DOHH2 (cell line): ENCODE measurements around the gene PEPD.

Experiments used
- CTCF ChIP-seq: fragments of 200-600 bp; sonication (generic); IDR thresholded peaks from one replicate; pipeline ENCODE4 v1.5.1; 2014; ENCODE audit warnings: antibody characterized with exemption, mild to moderate bottlenecking, low read depth, low read length; ENCODE audit not compliant: poor library complexity, severe bottlenecking
- EZH2phosphoT487 ChIP-seq: fragments of 200-600 bp; sonication (generic); IDR thresholded peaks from 2 replicates; pipeline ENCODE4 v1.6.1; 2017; ENCODE audit warnings: borderline replicate concordance, mild to moderate bottlenecking, antibody characterized with exemption, low read length, moderate library complexity, mixed read lengths

GRCh38 chr19:33558856-33559255 lies 37.3 kb upstream of the PEPD start:
- TF ChIP-seq CTCF (no peak), EZH2phosphoT487 (no peak)
